Osteoblast (primary cell): ENCODE measurements around the gene CACNA1C. TPM values are rescaled to one million over a fixed set of nuclear protein-coding genes. Genes with fewer than 3 reads are reported as not detected.

ENCODE experiments used
- DNase-seq: peaks from one replicate; pipeline ENCODE4 v3.0.0; 2011; ENCODE audit warnings: low spot score, mixed read lengths; ENCODE audit not compliant: insufficient read length; ENCODE audit errors: missing footprints
- H2AFZ ChIP-seq: 2 replicates; pipeline ENCODE4 v1.6.0; 2011; ENCODE audit warnings: mild to moderate bottlenecking, low read length
- H3K27ac ChIP-seq: 2 replicates; pipeline ENCODE4 v1.5.1; 2011; ENCODE audit warnings: mild to moderate bottlenecking, low read depth, low read length, moderate library complexity
- H3K27me3 ChIP-seq: 2 replicates; pipeline ENCODE4 v1.6.0; 2012; ENCODE audit warnings: mild to moderate bottlenecking, control low read depth, inconsistent platforms, low read length, moderate library complexity; ENCODE audit not compliant: insufficient read depth
- H3K36me3 ChIP-seq: 2 replicates; pipeline ENCODE4 v1.5.1; 2011; ENCODE audit warnings: mild to moderate bottlenecking, low read length, control low read depth, moderate library complexity; ENCODE audit not compliant: insufficient read depth
- H3K4me1 ChIP-seq: 2 replicates; pipeline ENCODE4 v1.5.1; 2011; ENCODE audit warnings: mild to moderate bottlenecking, low read length, control low read depth, moderate library complexity; ENCODE audit not compliant: insufficient read depth
- H3K4me2 ChIP-seq: 2 replicates; pipeline ENCODE4 v1.6.0; 2011; ENCODE audit warnings: mild to moderate bottlenecking, low read length; ENCODE audit not compliant: insufficient read depth
- H3K4me3 ChIP-seq: fragments of 200-600 bp; sonication (generic); 3 replicates; pipeline ENCODE4 v1.5.1; 2012; ENCODE audit warnings: mild to moderate bottlenecking, low read length, inconsistent platforms; ENCODE audit not compliant: insufficient read depth
- H3K79me2 ChIP-seq: 2 replicates; pipeline ENCODE4 v1.6.0; 2012; ENCODE audit warnings: mild to moderate bottlenecking, low read length, control low read depth, inconsistent platforms; ENCODE audit not compliant: insufficient read depth
- H3K9me3 ChIP-seq: 2 replicates; pipeline ENCODE4 v1.5.1; 2011; ENCODE audit warnings: low read depth, low read length, control low read depth
- H4K20me1 ChIP-seq: 2 replicates; pipeline ENCODE4 v1.6.0; 2012; ENCODE audit warnings: mild to moderate bottlenecking, low read length, control low read depth; ENCODE audit not compliant: insufficient read depth
- CTCF ChIP-seq: IDR thresholded peaks from 2 replicates; pipeline ENCODE4 v1.5.1; 2011; ENCODE audit warnings: mild to moderate bottlenecking, low read depth, low read length, moderate library complexity; ENCODE audit errors: extremely low read depth
- total RNA-seq: library from RNA; depleted of rRNA; stranded (reverse); fragments of >200 nt; gene quantifications from 2 replicates; pipeline ENCODE4 v1.2.3, GENCODE V29; 2012

The CACNA1C gene
- total RNA-seq, 1 donor = 19.2 TPM

GRCh38 chr12:2258025-2258424, 205.2 kb downstream of the CACNA1C start:
- no peaks in the 10 kb centered on the region for H3K27me3 ChIP-seq
- peaks cover 54% of the 10 kb centered on the region for H3K4me1 ChIP-seq
- peaks cover 19% of the 10 kb centered on the region for H3K79me2 ChIP-seq
- no peaks in the 10 kb centered on the region for H3K9me3 ChIP-seq
- no peak overlapping the region for H3K4me3 ChIP-seq
- no peaks in the 10 kb centered on the region for H3K36me3 ChIP-seq
- peak overlapping the region; percentile 18 for H3K27ac ChIP-seq
- no peaks in the 10 kb centered on the region for H4K20me1 ChIP-seq
- TF ChIP-seq CTCF = no peak
- H2AFZ ChIP-seq = no peak overlapping the region
- DNase-seq = no peak
- H3K4me2 ChIP-seq = no peak overlapping the region

DNA sequence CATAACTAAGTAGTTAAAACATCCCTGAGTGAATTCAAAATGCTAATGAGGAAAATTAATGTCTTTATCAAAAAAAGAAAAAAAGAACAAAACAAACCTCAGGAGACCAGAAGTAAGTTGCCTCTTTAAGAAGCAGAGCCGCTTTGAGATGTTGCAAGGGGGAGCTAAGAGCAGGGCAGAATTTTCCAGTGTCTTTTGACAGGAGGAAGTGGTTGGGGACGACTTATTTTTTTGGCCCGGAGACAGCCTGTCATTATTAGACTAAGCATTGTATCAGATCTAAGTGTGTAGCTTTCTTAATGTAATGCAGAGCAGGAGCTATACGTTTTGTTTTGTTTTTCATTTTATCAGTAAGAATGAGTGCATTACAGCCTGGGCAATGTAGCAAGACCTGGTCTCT, 206.6 kb downstream of the CACNA1C start:
- Histone ChIP-seq H3K4me2 (no peak overlapping the region), H3K36me3 (no peaks in the 10 kb centered on the region), H3K4me1 (peaks cover 66% of the 10 kb centered on the region), H3K79me2 (peaks cover 26% of the 10 kb centered on the region), H4K20me1 (no peaks in the 10 kb centered on the region), H3K27me3 (no peaks in the 10 kb centered on the region), H3K4me3 (no peak overlapping the region), H2AFZ (no peak overlapping the region), H3K9me3 (no peaks in the 10 kb centered on the region), H3K27ac (peak overlapping the region; percentile 18)
- TF ChIP-seq CTCF = no peak
- DNase-seq = no peak

DNA sequence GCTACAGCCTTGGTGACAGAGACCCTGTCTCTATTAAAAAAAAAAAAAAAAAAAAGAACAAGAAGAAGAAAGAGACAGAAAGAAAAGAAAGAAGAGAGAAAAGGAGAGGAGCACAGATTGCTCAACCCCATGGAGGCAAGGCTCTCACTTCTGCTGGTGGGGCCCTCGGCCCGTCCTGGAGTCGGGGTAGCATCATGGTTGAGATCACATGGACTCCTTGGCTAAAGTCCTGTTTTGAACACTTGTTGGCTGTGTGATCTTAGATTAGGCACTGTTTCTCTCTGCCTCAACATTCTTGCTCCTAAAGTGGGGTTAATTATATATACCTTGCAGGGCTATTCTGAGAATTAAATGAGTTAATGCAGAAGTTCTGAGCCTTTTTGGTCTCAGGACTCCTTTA, 207.7 kb downstream of the CACNA1C start:
- no peaks in the 10 kb centered on the region for H4K20me1 ChIP-seq
- no peak for TF ChIP-seq CTCF
- H3K4me3 ChIP-seq = no peak overlapping the region
- peaks cover 26% of the 10 kb centered on the region for H3K79me2 ChIP-seq
- H3K4me1 ChIP-seq = peaks cover 75% of the 10 kb centered on the region
- H3K9me3 ChIP-seq = no peaks in the 10 kb centered on the region
- no peaks in the 10 kb centered on the region for H3K27me3 ChIP-seq
- no peak overlapping the region for H2AFZ ChIP-seq
- no peak overlapping the region for H3K4me2 ChIP-seq
- no peaks in the 10 kb centered on the region for H3K36me3 ChIP-seq
- DNase-seq = no peak
- no peak overlapping the region for H3K27ac ChIP-seq

DNA sequence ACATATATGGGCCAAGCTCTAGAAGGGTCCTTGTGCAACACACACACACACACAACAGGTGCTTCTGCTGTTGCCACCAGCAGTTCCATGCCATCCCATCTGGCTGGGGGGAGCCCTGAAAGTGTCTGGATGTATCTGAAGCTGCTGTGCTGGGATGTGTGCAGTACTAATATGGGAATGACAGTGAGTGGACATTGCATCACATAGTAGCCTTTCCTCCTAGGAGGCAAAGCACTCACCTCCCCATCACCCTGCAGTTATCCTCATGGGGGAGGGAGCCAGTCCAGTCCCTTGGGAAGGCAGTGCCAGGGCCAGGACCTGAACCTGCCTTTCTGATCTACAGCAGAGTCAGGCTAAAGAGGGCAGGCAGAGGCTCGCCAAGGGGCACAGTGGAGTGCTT, 208.9 kb downstream of the CACNA1C start:
- no peak for TF ChIP-seq CTCF
- H3K27me3 ChIP-seq = no peaks in the 10 kb centered on the region
- no peak overlapping the region for H3K4me3 ChIP-seq
- peak overlapping the region; percentile 15 for H3K4me2 ChIP-seq
- peaks cover 81% of the 10 kb centered on the region for H3K4me1 ChIP-seq
- no peak for DNase-seq
- H3K79me2 ChIP-seq = peaks cover 26% of the 10 kb centered on the region
- H3K36me3 ChIP-seq = no peaks in the 10 kb centered on the region
- H3K9me3 ChIP-seq = no peaks in the 10 kb centered on the region
- H2AFZ ChIP-seq = no peak overlapping the region
- H4K20me1 ChIP-seq = no peaks in the 10 kb centered on the region
- peak overlapping the region; percentile 14 for H3K27ac ChIP-seq
